ENCODE measurements around the gene MED26. TPM values are rescaled to one million over a fixed set of nuclear protein-coding genes. Genes with fewer than 3 reads are reported as not detected.

MED26 gene
- total RNA-seq, 1 experiment from 2014 or later, result 11.4 TPM

- Histone ChIP-seq H4K20me1 (ENCODE audit: control insufficient read depth, insufficient read depth, insufficient read length) (no peaks in the 10 kb centered on the region), H3K4ac (ENCODE audit: low read depth, low read length) (no peak overlapping the region), H3K18ac (ENCODE audit: insufficient read length, low read depth, low read length) (no peak overlapping the region), H2BK12ac (ENCODE audit: insufficient read length, low read depth, low read length) (no peak overlapping the region), H3K56ac (ENCODE audit: insufficient read length, low read depth, low read length) (no peak overlapping the region), H2AK5ac (ENCODE audit: insufficient read length, low read length) (no peak overlapping the region), H3K27me3 (ENCODE audit: insufficient read depth, low read length) (no peaks in the 10 kb centered on the region), H2BK20ac (ENCODE audit: low read depth, low read length, poor library complexity, severe bottlenecking) (no peak overlapping the region), H3K23ac (ENCODE audit: insufficient read length, low read depth, low read length) (no peak overlapping the region), H3K23me2 (ENCODE audit: insufficient read length, low read depth, low read length, poor library complexity, severe bottlenecking) (peaks cover 8% of the 10 kb centered on the region), H3K9me3 (ENCODE audit: control insufficient read depth, low read depth, low read length) (no peaks in the 10 kb centered on the region), H4K8ac (replicated peaks; ENCODE audit: insufficient read length, low read depth, low read length) (no peak overlapping the region), H2BK15ac (ENCODE audit: low read depth, low read length) (no peak overlapping the region), H3K9ac (ENCODE audit: extremely low read depth, insufficient read length, low read length) (no peak overlapping the region), H4K5ac (ENCODE audit: insufficient read length, low read depth, low read length) (no peak overlapping the region), H2BK5ac (ENCODE audit: insufficient read length, low read length) (no peak overlapping the region), H3T11ph (ENCODE audit: low read length) (no peak overlapping the region), H3K27ac (ENCODE audit: insufficient read length, low read depth, low read length) (no peak overlapping the region), H3K14ac (ENCODE audit: insufficient read depth, low read length) (no peak overlapping the region), H3K79me2 (ENCODE audit: insufficient read depth, low read length) (peaks cover 6% of the 10 kb centered on the region; the same call in 1 of the 2 replicates), H3K4me1 (ENCODE audit: insufficient read depth, low read length) (no peaks in the 10 kb centered on the region), H3K79me1 (ENCODE audit: insufficient read depth, low read depth, low read length, poor library complexity, severe bottlenecking) (peaks cover 14% of the 10 kb centered on the region), H4K91ac (ENCODE audit: insufficient read length, low read depth, low read length) (no peak overlapping the region), H2AFZ (ENCODE audit: low read length) (no peak overlapping the region), H2BK120ac (ENCODE audit: low read depth, low read length, poor library complexity, severe bottlenecking) (no peak overlapping the region), H3K4me2 (ENCODE audit: insufficient read depth, insufficient read length, low read length) (no peak overlapping the region)
- H3K4me1 Mint-ChIP-seq, result peaks cover 10 to 16% of the 10 kb centered on the region in 2 experiments
- H3K27me3 Mint-ChIP-seq (ENCODE audit: low read depth), result no peaks in the 10 kb centered on the region
- H3K27ac Mint-ChIP-seq, result no peak overlapping the region
- peaks cover 10 to 23% (median 18%) of the 10 kb centered on the region in 3 experiments; a peak in 6 of 7 replicates for H3K36me3 Mint-ChIP-seq (ENCODE audit: insufficient read depth in 1 of 3, low read depth in 3 of 3)
- no peaks in the 10 kb centered on the region; a peak in 1 of 5 replicates for H3K9me3 Mint-ChIP-seq
- WGBS (ENCODE audit: extremely low coverage, insufficient read length, low lambda C conversion rate), result no CpG with 5 or more reads among the region's 17 CpGs
- H3K4me3 Mint-ChIP-seq, result no peak overlapping the region
- no peak for TF ChIP-seq CTCF (conservative IDR thresholded peaks at IDR 0.05)
- DNase-seq, result no peak
Measured at GRCh38 chr19:16577531-16577985, 50.4 kb downstream of the MED26 start.
